ENCODE measurements around the gene ACRBP.

Gene ACRBP

DNA sequence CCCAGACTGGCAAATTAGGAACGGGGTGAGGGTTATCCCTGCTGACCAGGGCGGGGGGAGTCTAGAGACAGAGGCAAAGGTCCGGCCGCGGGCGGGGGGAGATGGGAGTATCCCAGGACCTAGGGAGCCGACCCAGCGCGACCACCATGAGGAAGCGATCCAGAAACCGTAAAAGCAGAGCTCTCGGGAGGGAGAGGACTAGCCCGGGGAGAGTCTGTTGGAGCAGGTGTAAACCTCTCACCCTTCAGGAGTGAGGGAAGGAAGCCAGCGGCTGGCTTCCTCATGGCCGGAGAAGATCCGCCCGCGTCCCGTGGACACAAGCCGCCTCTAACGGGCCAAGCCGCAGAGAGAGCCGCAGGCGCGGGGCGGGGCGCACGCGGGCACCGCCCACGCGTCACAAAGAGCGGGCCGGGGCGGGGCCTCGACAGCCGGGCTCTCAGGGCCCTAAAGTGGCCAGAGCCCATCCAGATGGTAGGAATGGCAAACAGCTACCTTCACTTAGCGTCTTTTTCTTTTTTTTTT is at the start of gene ACRBP:
Gene ACRBP, minus strand, starts transcription at position 350 of the 522 bp plus-strand sequence. Its CDS starts 66 bp downstream, at position 284.
- DNase-seq, result peak; percentile 79 to 90
- intact Hi-C loops (cut with DNase I; ENCODE audit: low total_unique reads), result no loop called here

DNA sequence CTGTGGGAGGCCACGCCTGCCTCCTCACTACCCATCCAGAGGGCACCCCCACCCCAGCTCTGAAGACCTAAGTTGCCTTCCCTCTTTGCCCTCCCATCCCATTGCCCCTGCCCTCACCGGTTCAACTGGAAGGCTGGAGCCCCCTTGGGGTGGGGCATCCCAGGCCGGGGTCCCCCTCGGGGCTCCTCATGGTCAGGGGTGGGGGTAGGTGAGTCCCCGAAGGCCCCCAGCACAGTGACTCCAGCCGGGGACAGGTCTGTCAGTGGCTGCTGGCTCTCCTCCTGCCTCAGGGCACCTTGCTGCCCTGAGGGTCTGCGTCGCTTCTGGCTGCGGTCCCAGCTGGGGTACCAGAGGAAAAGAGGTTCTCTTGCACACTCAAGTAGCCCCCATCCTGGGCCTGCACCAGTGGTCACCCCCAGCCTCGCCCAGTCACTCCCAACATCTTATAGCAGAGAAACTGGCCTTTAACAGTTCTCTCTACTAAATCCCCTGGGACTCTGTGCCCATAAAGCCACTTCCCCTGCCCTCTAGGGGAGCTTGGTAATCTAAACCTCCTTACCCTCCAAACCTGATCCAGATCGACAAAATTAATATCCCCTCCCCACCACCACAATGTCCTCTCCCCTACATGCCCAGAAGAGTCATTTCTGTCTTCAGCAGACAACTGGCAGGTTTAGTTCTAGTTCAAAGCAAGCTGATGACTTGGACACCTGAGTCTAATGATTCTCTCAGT is 48.2 kb upstream of the ACRBP start:
- peaks cover 0 to 65% of the 10 kb centered on the region in 2 donors for H3K27me3 ChIP-seq
- no peak overlapping the region for H3K4me3 ChIP-seq
- H3K4me1 ChIP-seq, result peaks cover 0 to 13% (median 10%) of the 10 kb centered on the region in 4 donors
- H3K27ac ChIP-seq, result no peak overlapping the region
- DNase-seq, result no peak
- no peaks in the 10 kb centered on the region for H3K9me3 ChIP-seq
- intact Hi-C loops (cut with DNase I; ENCODE audit: low total_unique reads), result no loop called here
- no peaks in the 10 kb centered on the region for H3K36me3 ChIP-seq
- TF ChIP-seq, protein P1, sequence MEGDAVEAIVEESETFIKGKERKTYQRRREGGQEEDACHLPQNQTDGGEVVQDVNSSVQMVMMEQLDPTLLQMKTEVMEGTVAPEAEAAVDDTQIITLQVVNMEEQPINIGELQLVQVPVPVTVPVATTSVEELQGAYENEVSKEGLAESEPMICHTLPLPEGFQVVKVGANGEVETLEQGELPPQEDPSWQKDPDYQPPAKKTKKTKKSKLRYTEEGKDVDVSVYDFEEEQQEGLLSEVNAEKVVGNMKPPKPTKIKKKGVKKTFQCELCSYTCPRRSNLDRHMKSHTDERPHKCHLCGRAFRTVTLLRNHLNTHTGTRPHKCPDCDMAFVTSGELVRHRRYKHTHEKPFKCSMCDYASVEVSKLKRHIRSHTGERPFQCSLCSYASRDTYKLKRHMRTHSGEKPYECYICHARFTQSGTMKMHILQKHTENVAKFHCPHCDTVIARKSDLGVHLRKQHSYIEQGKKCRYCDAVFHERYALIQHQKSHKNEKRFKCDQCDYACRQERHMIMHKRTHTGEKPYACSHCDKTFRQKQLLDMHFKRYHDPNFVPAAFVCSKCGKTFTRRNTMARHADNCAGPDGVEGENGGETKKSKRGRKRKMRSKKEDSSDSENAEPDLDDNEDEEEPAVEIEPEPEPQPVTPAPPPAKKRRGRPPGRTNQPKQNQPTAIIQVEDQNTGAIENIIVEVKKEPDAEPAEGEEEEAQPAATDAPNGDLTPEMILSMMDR (IDR thresholded peaks at IDR 0.05), result no peak

More for the DNA sequence above, at the start of gene ACRBP:
- Histone ChIP-seq H3K36me3 (peaks cover 32 to 44% (median 32%) of the 10 kb centered on the region in 3 donors), H3K4me3 (peak within 1 kb of the TSS; percentile 46 to 53), H3K9me3 (no peaks in the 10 kb centered on the region), H3K27ac (peak within 1 kb of the TSS in 1 of 2 donors; percentile 62), H3K27me3 (no peaks in the 10 kb centered on the region), H3K4me1 (peaks cover 0 to 14% (median 5%) of the 10 kb centered on the region in 4 donors)
- TF ChIP-seq, protein P1 (IDR thresholded peaks at IDR 0.05), result no peak

GRCh38 chr12:6694701-6695100 is 47.5 kb upstream of the ACRBP start:
- Histone ChIP-seq H3K4me1 (peaks cover 0 to 12% (median 6%) of the 10 kb centered on the region in 4 donors), H3K9me3 (no peaks in the 10 kb centered on the region), H3K36me3 (no peaks in the 10 kb centered on the region), H3K27me3 (peaks cover 0 to 58% of the 10 kb centered on the region in 2 donors), H3K4me3 (no peak overlapping the region), H3K27ac (no peak overlapping the region)
- TF ChIP-seq, protein P1 (IDR thresholded peaks at IDR 0.05), result no peak
- DNase-seq, result no peak
- intact Hi-C loops (cut with DNase I; ENCODE audit: low total_unique reads), result no loop called here

GRCh38 chr12:6693832-6694355 is 46.7 kb upstream of the ACRBP start:
- Histone ChIP-seq H3K4me3 (no peak overlapping the region), H3K4me1 (peaks cover 0 to 11% (median 5%) of the 10 kb centered on the region in 4 donors), H3K27ac (no peak overlapping the region), H3K9me3 (no peaks in the 10 kb centered on the region), H3K36me3 (no peaks in the 10 kb centered on the region), H3K27me3 (peaks cover 0 to 49% of the 10 kb centered on the region in 2 donors)
- TF ChIP-seq, protein P1 (IDR thresholded peaks at IDR 0.05), result no peak
- DNase-seq, result no peak
- intact Hi-C loops (cut with DNase I; ENCODE audit: low total_unique reads), result no loop called here

GRCh38 chr12:6692888-6693287 is 45.7 kb upstream of the ACRBP start:
- Histone ChIP-seq H3K36me3 (no peaks in the 10 kb centered on the region), H3K4me3 (no peak overlapping the region), H3K9me3 (no peaks in the 10 kb centered on the region), H3K27ac (no peak overlapping the region), H3K27me3 (peaks cover 0 to 39% of the 10 kb centered on the region in 2 donors), H3K4me1 (peaks cover 0 to 18% (median 9%) of the 10 kb centered on the region in 4 donors)
- intact Hi-C loops (cut with DNase I; ENCODE audit: low total_unique reads), result no loop called here
- DNase-seq, result no peak
- TF ChIP-seq, protein P1 (IDR thresholded peaks at IDR 0.05), result no peak

Data from tibial artery (tissue), 4 donors.